GM12865 (cell line): Measurements from ENCODE around the gene ZNF599.
"Not testable (repeated sequence)": the region's sequence is repeated elsewhere in the genome, so short reads cannot be mapped to it uniquely, and the experiment has no call there.

Experiments used
- DNase-seq: peaks from one replicate; pipeline ENCODE4 v3.0.0; 2010; ENCODE audit warnings: low read depth
- H3K4me3 ChIP-seq: 2 replicates; pipeline ENCODE4 v1.5.1; 2011; ENCODE audit warnings: mild to moderate bottlenecking, low read depth, low read length, control low read depth
- CTCF ChIP-seq: IDR thresholded peaks from 2 replicates; pipeline ENCODE4 v1.5.1; 2011; ENCODE audit warnings: low read length, control low read depth, low read depth, inconsistent platforms; ENCODE audit not compliant: insufficient read depth; ENCODE audit errors: missing control alignments

The ZNF599 gene

DNA sequence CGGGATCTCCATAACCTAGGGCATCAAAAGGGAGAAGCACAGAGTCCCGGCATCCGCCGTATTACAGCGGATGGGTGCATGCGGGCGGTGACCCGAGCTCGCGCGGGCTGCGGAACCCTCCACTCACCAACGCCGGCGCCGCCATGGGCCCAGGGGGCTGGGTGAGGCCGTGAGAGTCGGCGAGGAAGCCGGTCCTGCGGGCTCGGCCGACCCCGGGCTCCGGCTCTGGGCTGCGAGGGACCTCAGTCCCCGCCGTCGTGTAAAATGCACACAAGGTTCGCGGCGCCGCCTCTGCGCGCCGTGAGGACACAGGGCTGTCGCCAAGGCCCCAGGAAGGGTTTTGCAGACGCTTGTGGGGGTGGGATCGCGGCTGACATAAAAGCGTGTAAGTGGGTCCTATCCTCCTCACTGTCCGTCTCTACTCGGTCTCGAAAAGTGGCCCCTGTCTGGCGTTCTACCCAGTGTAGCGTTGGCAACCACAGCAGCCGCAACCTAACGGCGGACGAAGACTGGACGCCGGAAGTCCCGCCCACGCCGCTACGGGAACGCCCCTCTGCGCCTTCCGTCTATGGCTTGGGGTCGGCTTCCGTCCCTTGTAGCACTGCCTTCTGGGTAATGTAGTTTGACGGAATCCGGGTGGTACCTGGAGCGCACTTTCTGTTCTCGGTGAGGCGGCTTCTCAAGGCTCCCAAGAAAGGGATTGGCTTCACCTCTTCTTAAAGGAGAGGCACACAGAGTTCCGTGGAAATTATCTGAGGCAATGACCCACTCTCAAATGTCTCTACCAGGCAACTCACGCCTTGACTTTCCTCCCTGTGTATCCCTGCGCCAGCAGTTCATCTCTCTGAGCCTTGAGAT lies at the start of gene ZNF599:
ZNF599 (minus strand) TSS at position 519 of the 858 bp plus-strand sequence; CDS start at position 145, 374 bp downstream.
- DNase-seq = peak; percentile 94
- peak within 1 kb of the TSS; percentile 78 for H3K4me3 ChIP-seq

DNA sequence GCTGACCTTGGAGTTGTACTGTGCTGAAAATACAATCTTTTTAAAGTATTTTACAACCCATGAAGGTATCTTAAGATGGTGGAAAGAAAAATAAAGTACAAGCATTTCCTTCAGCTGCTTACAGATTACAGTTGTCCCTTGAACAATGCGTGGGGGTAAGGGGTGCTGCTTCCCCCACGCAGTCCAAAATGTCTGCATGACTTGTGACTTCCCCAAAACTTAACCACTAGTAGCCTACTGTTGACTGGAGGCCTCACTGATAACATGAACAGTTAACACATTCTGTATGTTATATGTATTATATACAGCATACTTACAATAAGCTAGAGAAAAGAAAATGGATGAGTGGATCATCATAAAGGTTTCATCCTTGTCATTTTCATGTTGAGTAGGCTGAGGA lies 45.3 kb upstream of the ZNF599 start:
- no peak for TF ChIP-seq CTCF
- no peak overlapping the region for H3K4me3 ChIP-seq
- no peak for DNase-seq

More for the DNA sequence above, at the start of gene ZNF599:
- TF ChIP-seq CTCF = no peak

GRCh38 chr19:34816708-34817107 lies 43.7 kb upstream of the ZNF599 start:
- no peak for DNase-seq
- no peak for TF ChIP-seq CTCF
- H3K4me3 ChIP-seq = no peak overlapping the region

DNA sequence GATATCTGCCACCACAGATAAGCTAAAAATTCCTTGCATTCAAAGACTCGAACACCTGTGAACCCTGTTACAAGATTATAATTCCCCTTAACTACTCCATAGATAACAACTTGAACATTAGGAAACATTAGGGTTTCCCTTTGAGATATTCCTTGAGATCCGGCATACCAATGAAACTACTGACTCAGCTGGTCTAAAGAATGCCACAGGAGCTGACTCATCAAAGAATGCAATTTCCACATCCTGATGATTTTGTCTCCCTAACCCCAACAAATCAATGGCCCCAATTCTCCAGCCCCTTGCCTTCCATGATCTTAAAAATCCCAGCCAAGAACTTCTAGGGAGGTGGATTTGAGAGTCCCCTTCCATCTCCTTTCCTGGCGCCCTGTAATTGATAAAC lies 35.6 kb upstream of the ZNF599 start:
- DNase-seq = no peak
- H3K4me3 ChIP-seq = no peak overlapping the region
- TF ChIP-seq CTCF = no peak

- DNase-seq = no peak
- no peak for TF ChIP-seq CTCF
- H3K4me3 ChIP-seq = no peak overlapping the region
Measured at GRCh38 chr19:34806976-34807860, 34.2 kb upstream of the ZNF599 start.

GRCh38 chr19:34804115-34804514 lies 31.1 kb upstream of the ZNF599 start:
- DNase-seq = no peak
- TF ChIP-seq CTCF = no peak
- H3K4me3 ChIP-seq = no peak overlapping the region

- H3K4me3 ChIP-seq, DNase-seq: not testable (repeated sequence)
Measured at GRCh38 chr19:34796953-34797352, 23.9 kb upstream of the ZNF599 start.
